HG03432 (cell line): Measurements from ENCODE around the gene AMIGO3.

ENCODE experiments used
- ATAC-seq: cut with Tn5 transposase; IDR thresholded peaks from one replicate; pipeline ENCODE4 v1.9.1; 2021; ENCODE audit warnings: mild to moderate bottlenecking, moderate library complexity; ENCODE audit not compliant: unreplicated experiment

Gene AMIGO3

GRCh38 chr3:49671291-49672288 lies 47.9 kb downstream of the AMIGO3 start:
- ATAC-seq, result no peak

- no peak for ATAC-seq
Observed at GRCh38 chr3:49670940-49671290, 48.6 kb downstream of the AMIGO3 start.

- no peak for ATAC-seq
Observed at GRCh38 chr3:49669352-49669751, 50.1 kb downstream of the AMIGO3 start.

GRCh38 chr3:49668861-49669260 lies 50.6 kb downstream of the AMIGO3 start:
- ATAC-seq, result no peak

- no peak for ATAC-seq
Observed at GRCh38 chr3:49668414-49668797, 51.1 kb downstream of the AMIGO3 start.

- no peak for ATAC-seq
Observed at GRCh38 chr3:49667701-49668413, 51.6 kb downstream of the AMIGO3 start.
